H54 (cell line): ENCODE results near the gene KLHL2.
"Not testable (repeated sequence)": the region's sequence is repeated elsewhere in the genome, so short reads cannot be mapped to it uniquely, and the experiment has no call there.

Experiments used
- DNase-seq: peaks from one replicate; pipeline ENCODE4 v3.0.0; 2011; ENCODE audit warnings: low spot score, mixed read lengths; ENCODE audit not compliant: insufficient read length
- FAIRE-seq: peaks from 3 replicates; lab custom pipeline; 2011; peaks lifted over from hg19 to GRCh38; lab: Jason Lieb, UNC
- POLR2A ChIP-seq: IDR thresholded peaks from 2 replicates; pipeline ENCODE4 v1.6.1; 2011; ENCODE audit warnings: low read depth, mild to moderate bottlenecking, low read length

The KLHL2 gene

DNA sequence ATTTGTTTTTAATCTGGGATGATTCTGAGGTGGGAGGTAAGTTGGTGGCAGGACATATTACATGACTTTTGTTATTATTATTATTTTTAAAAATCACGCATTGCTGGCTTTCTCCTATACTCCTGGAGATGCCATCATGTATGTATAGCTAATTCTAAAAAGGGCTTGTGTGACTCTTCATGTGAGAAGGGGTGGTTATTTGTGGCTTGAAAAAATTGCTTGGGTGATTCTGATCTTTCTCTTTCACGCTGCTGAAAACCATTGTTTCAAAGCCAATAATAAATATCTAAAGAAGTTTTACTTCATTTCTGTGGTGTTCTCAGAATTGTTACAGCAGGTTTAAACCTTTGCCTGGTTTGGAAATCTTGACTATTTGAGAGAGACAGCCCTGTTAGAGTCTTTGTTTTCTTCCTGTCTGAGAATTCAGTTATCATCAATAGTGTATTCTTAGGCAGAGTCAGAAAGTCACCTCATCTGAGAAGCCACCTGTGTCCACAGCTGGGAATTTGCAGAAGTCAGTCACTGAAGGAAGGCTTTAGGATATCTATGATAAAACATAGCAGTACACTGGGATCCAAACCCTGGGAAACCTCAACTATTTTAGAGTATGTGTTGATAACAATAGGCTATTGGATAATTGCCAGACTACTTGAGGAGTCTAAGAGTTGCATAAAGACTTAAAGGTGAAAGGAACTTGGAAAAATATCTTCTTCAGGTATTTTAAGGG is 8.6 kb downstream of the KLHL2 start:
- DNase-seq, FAIRE-seq: not testable (repeated sequence)

DNA sequence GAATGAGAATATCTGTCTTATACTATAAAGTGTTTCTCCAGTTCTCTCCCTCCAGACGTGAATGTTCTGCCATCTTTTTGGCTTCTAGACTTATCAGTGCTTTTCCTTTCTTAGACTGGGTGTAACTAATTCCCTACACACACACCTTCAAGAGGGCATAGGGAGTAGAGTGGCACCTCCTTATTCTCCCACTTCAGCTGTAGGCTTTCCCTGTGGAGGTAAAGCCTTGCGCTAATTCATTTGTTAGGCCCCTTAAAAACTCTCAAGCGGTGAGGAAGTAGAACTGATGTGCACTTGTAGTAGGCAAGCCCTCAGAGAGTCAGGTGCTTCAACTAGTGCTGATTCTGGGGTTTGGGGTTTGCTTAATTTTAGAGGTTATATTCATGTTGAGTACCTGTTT is 10.0 kb downstream of the KLHL2 start:
- DNase-seq, result no peak
- no peak for FAIRE-seq
- TF ChIP-seq POLR2A, result no peak

GRCh38 chr4:165221306-165221705 is 13.9 kb downstream of the KLHL2 start:
- FAIRE-seq, DNase-seq: not testable (repeated sequence)

DNA sequence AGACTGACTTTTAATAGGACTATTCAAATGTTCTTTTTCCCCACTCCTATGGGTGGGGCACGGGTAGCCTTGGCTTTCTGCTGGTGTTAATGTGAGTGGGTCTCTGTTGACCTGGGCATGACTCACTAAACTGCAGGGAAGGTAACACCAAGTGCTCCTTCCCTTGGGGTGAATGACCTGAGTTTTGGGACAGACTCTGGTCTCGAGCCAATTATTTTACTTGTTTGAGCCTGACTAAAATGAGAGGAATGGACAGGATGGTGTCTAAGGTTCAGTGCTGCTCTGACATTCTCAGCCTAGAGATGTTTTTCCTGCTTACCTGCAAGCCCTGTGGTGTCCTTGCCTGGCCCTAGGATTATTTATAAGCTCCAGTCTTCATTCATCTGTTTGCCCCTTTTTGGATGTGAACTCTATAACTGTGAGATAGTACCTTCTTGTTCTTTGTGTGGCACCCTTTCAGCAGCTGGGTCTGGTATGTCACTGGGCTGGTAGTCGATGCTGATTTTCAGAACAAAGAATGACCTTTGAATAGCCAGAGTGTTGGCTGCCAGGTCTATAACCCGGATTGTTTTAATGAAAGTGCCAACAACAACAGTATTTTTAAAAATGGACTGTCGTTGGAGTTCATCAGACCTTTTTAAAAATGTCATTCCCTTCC is 14.8 kb downstream of the KLHL2 start:
- FAIRE-seq, result peak; percentile 83
- not testable (repeated sequence) for DNase-seq

- no peak for TF ChIP-seq POLR2A
- FAIRE-seq (no peak), DNase-seq (no peak)
Observed at GRCh38 chr4:165222651-165222994, 15.3 kb downstream of the KLHL2 start.

DNA sequence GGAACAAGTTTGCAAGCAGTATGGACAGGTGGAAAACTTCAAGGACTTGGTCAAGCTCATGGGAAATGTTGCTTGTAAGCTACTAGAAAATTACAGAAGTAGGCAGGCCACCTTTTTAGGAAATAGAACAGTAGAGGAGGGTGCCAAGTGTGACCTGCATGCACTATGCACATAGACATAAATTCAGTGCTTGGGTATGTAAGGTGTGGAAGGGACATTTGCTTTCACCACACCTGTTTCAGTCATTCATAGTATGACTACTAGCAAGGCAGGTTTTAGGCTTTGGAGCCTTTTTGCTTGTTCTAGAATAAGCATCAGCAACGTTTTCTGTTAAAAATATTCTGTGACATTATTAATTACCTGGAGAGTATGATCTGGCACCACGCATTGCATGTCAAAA is 20.0 kb downstream of the KLHL2 start:
- not testable (repeated sequence) for FAIRE-seq

GRCh38 chr4:165229490-165230200 is 22.3 kb downstream of the KLHL2 start:
- not testable (repeated sequence) for DNase-seq
- peak; percentile 20 for FAIRE-seq

More for the DNA sequence above, 20.0 kb downstream of the KLHL2 start:
- DNase-seq, result not testable (repeated sequence)

GRCh38 chr4:165232623-165233433 is 25.5 kb downstream of the KLHL2 start:
- not testable (repeated sequence) for DNase-seq, FAIRE-seq

- DNase-seq, result no peak
- FAIRE-seq, result no peak
- TF ChIP-seq POLR2A, result no peak
Observed at GRCh38 chr4:165234766-165235165, 27.4 kb downstream of the KLHL2 start.

- not testable (repeated sequence) for FAIRE-seq, DNase-seq
Observed at GRCh38 chr4:165236852-165237251, 29.5 kb downstream of the KLHL2 start.

DNA sequence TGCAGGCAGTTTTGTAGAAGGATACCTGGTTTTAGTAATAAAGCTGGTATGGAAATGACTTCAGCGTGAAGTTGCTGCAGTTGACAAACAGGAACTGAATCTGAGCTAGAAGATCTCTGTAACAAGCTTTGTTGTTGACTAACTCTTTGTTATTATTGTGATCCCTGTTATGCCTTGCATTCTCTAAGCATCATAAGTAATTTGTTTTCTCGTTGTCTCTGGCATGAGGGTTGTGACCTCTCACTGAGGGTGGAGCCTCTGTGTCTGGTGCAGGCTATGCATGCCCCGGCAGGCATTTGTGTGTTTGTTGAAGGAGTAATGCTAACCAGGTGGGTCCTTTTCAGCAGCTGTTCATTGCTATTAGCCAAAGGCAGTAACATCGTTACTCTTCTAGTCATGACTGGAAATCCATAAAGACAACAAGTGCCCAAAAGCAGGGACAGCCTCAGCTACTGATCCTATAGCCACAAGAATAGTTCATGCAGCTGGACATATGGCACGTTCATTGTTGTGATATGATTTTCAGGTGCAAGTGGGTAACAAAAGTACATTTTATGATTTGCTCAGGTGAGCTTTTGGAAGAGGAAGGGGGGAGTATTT is 30.8 kb downstream of the KLHL2 start:
- FAIRE-seq, DNase-seq: not testable (repeated sequence)

DNA sequence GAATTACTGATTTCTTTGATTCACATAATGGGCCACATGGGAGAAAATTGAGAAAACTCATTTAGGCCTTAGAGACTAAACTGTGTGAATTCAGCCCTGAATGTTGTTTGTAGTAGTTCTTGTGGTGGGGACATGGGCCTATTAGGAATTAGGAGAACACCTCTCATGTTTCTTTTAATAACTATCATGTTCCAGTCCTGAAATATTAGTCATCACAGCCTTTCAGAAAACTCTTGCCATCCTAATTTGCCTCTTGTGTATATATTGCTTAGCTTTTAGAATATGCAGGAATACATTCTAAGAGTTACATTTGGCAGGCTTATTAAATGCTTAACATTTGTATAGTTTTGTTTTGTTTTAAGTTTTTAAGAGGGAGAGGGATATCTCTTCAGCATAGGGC is 33.4 kb downstream of the KLHL2 start:
- not testable (repeated sequence) for FAIRE-seq, DNase-seq

- DNase-seq, FAIRE-seq: not testable (repeated sequence)
Observed at GRCh38 chr4:165244148-165244547, 36.8 kb downstream of the KLHL2 start.

DNA sequence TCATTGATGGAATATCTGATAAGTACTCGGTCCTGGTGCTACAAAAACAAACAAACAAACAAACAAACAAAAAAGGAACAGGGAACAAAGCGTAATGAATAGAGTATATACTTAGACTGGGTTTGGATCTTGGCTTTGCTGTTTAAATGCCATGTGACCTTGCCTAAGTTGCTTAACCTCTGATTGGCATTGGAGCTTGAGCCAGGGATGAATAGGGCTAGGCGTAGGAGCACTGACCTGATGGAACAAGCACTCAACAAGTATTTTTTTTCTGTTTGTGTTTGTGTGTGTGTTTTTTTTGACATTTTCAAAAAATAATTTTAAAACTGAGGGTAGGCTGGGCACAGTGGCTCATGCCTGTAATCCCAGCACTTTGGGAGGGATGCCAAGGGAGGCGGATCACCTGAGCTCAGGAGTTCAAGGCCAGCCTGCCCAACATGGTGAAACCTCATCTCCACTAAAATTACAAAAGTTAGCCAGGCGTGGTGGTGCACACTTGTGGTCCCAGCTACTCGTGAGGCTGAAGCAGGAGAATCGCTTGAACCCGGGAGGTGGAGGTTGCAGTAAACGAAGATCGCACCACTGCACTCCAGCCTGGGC is 37.3 kb downstream of the KLHL2 start:
- FAIRE-seq, DNase-seq: not testable (repeated sequence)
